Fibroblast of upper back skin (primary cell): Measurements from ENCODE around the gene SLC1A4.
"Not testable (repeated sequence)": the region's sequence is repeated elsewhere in the genome, so short reads cannot be mapped to it uniquely, and the experiment has no call there.

ENCODE experiments used
- DNase-seq: peaks from one replicate; pipeline ENCODE4 v3.0.0-alpha.2; 2013

SLC1A4 gene

GRCh38 chr2:64966017-64966416 is 23.2 kb upstream of the SLC1A4 start:
- no peak for DNase-seq

DNA sequence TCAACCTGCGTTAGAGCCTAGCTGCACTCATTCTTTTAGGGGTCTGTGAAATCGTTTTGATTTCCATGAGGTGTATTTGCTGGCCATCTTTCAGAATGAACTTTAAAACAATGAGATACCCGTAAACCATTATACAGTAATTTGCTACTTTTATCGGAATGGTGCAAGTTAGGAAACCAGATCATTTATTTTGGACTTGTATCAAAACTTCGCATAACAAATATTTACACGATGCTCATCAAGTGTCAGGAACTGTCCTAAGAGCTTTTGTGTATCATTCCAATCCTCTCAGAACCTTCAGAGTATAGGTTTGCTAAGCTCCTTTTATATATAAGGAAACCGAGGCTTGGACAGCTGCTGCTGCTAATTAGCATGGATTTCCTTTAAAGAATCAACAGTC is 22.4 kb upstream of the SLC1A4 start:
- no peak for DNase-seq

GRCh38 chr2:64967601-64968000 is 21.6 kb upstream of the SLC1A4 start:
- no peak for DNase-seq

- DNase-seq = not testable (repeated sequence)
Observed at GRCh38 chr2:64969086-64969485, 20.1 kb upstream of the SLC1A4 start.

DNA sequence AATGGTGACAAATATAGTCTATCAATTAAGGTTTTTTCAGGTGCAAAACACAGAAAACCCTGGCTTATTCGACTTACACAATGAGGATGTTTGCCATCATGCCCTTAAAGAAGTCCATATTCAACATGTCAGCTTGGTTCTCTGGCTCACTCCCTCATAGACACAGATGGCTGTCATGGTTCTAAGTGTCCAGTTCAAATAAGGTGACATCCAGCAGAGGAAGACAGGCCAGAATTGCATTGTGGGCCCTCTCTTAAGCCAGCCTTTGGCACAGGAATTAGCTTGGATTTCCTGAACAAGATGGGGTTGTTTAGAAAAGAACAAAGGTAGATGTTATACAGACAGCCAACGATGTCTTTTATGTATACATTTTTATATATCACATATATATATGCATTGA is 18.7 kb upstream of the SLC1A4 start:
- no peak for DNase-seq

GRCh38 chr2:64972426-64972825 is 16.8 kb upstream of the SLC1A4 start:
- DNase-seq = no peak

DNA sequence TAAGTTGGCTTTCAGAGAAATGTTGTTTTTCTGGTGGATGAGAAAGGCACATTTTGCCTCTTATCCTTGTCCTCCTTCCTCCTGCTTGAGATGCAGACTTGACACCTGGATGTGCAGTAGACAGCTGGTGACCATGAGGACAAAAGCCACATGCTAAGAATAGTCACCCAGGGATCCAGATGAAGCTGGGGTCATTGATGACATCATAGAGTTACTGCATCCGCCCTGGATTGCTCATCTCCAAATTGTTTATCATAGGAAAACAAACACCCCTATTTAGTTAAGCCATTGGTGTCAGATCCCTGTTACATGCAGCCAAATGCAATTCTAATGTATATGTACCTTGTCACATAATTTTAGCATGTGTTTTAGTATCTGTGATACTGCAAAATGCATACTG is 16.3 kb upstream of the SLC1A4 start:
- DNase-seq = no peak

- DNase-seq = peak; percentile 62
Observed at GRCh38 chr2:64975232-64975821, 13.9 kb upstream of the SLC1A4 start.

DNA sequence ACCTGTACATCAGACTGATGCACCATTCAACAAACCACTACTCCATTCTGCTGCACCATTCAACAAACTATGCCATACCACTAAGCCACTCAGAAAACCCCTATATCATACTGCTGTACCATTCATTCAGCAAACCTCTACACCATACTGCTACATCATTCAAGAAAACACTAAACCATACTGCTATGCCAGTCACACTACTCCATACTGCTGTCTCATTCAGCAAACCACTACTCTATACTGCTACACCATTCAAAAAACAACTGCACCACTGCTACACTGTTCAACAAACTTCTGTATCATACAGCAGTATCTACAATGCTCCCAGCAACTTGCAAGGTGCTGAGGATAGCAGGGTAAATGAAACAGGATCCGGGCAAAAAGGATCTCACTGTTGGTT is 12.9 kb upstream of the SLC1A4 start:
- DNase-seq = no peak

GRCh38 chr2:64978514-64979268 is 10.5 kb upstream of the SLC1A4 start:
- peak; percentile 38 for DNase-seq

DNA sequence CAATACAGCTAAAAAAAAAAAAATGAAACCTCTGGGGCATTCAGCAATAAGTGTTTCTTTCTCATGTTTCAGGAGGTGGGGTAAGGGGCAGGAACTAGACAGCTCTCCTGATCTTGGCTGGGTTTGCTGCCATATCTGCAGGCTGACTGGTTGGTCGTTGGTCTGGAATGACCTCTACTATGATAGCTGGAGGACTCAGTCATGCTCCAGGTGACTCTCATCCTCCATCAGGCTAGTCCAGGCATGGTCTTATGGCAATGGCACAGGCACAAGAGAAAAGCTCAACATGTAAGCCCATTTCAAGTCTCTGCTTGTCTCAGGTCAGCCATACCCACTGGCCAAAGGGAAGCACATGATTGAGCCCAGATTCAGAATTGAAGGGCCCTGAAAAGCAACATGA is 9.5 kb upstream of the SLC1A4 start:
- DNase-seq = no peak

- no peak for DNase-seq
Observed at GRCh38 chr2:64980183-64980582, 9.0 kb upstream of the SLC1A4 start.

DNA sequence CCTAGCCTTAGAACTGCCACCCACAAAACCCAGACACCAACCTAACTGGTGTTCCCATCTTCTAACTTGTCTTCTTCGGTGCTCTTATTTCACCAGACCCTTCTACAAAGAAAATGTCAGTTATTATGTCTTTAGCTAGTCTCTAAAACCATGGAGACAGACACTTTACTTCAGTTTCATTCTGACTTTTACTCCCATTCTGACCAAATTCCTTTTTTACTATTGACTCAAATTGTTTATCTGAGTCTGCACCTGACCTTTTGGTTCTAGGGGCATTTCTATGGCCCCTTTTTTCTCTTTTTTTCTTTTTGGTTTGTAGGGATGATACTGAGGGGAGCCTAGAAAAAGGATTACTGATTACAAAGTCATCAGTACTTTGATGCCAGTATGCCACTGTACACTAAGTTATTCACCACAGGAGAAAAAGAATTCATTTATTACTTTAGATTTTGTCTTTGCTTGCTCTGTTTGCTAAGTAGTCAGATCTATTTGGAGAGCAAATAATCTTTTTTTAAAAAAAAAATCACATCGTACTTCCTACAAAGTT is 6.8 kb upstream of the SLC1A4 start:
- DNase-seq = no peak

- no peak for DNase-seq
Observed at GRCh38 chr2:64982932-64983331, 6.3 kb upstream of the SLC1A4 start.

GRCh38 chr2:64985447-64985846 is 3.8 kb upstream of the SLC1A4 start:
- no peak for DNase-seq

GRCh38 chr2:64987001-64987955 is 1.9 kb upstream of the SLC1A4 start:
- DNase-seq = peak; percentile 43

DNA sequence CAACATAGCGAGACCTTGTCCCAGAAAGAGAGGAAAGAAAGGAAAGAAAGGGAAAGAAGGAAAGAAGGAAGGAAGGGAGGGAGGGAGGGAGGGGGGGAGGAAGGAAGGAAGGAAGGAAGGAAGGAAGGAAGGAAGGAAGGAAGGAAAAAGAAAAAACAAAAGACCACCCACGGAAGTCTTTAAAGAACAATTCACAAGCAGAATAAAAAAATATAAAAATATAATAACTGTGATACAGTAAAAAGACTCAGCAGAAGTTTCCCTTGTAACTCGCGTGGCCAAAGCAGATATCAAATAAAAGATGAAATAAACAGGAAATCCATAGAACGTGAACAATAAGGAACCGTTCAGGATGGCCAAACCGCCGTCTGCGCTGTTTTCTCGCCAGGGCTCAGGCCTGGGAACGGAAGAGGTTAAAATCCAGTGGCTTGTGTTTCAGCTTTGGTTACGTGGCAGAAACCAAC is 1.2 kb upstream of the SLC1A4 start:
- DNase-seq = peak; percentile 90

- peak; percentile 88 for DNase-seq
Observed at GRCh38 chr2:64988420-64989125, 626 bp upstream of the SLC1A4 start.

DNA sequence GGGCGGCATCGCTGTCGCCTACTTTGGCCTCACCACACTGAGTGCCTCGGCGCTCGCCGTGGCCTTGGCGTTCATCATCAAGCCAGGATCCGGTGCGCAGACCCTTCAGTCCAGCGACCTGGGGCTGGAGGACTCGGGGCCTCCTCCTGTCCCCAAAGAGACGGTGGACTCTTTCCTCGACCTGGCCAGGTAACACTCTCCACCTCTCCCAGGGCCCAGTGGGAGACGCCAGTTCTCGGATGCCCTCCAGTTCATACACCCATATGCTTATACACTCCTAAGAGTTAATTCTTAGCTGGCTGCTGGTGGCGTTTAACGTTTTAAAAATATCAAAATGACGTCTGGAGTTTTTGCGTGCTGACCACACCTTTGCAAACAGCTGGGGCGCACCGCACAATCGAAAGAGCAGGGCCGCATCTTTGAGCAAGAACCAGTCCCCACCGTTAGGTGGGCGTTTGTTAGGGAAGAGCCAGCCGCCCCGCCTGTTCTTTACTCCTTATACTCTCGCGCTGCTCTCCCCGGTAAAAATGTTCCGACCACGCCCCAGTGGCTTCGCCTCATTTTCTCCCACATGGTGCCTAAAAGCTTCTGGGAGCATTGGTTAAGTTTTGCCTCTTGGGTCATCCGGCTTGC is 899 bp downstream of the SLC1A4 start:
- DNase-seq = no peak

- no peak for DNase-seq
Observed at GRCh38 chr2:64990876-64991275, 1.7 kb downstream of the SLC1A4 start.

- DNase-seq = no peak
Observed at GRCh38 chr2:64992218-64992617, 3.0 kb downstream of the SLC1A4 start.

DNA sequence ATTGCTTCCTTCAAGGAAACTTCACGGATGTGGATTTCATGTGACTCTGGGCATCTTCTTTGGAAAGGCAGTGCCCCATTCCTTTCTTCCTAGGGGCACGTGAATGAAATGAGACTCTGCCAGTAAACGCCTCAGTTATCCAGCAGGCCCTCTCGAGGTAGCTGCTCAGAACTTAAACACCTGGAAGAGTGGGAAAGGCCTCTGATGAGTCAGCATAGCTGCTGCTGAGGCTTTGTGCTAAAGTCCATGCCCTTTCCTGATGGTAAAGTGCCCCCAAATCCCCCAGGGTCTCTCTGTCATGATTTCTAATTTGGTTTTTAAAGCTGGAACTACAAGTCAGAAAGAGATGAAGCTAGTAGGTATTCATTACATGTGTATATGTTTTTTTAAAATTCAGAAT is 3.8 kb downstream of the SLC1A4 start:
- DNase-seq = no peak
